Endothelial cell of hepatic sinusoid (primary cell): ENCODE measurements around the gene SLC6A20.

Experiments used
- in situ Hi-C: cut with HindIII; loops from 2 replicates; pipeline ENCODE4 v1.10.0; 2017; ENCODE audit warnings: low sequenced_read_pairs

SLC6A20 gene

DNA sequence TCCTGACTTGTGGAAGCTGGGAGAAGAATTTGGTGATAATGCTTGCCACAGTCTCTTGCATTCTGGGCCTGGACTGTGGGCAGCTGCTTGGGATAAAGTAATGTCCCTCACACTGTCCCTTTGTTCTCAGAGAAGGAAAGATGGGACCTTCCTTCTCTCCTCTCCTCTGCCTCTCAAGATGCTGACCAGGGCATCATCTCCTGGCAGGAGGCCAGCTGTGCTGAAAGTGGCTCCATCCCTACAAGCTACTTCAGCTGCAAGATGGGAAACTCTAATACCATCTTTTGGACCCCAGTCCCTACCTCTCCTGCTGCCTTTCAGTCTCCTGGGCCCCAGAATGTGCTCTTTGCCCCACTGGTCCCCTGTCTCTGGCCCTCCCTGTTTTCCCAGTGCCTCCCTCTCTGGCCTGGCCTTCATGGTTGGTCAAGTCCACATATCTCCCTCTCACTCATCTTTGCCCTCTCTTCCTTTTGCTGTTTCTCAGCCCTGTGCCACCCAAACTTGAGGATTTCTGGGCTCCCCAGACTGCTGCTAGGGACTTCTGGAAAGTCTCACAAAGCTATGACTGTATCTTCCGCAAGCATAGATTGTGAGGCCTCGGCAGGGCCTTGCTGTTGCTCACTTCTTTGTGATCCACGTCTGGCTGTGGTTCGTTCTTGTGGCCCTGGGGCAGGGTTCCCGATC lies 7.1 kb upstream of the SLC6A20 start:
- in situ Hi-C loops = no loop called here

DNA sequence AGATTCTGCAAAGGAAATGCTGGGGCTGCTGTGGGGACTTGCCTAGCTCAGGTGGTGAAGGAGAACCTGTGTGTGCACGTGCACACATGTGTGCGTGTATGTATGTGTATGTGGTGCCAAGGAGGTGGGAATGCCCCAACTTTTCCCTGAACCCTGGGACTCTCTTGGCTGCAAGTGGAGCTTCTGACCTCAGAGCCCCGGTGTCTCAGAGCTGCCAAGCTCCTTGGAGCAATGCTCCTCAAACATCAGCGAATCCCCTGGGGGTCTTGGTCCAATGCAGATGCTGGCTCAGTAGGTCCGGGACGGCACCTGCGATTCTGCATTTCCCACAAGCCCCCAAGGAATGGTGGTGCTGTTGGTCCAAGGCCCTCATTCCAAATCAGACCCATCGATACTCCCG lies 5.8 kb upstream of the SLC6A20 start:
- in situ Hi-C loops = no loop called here

DNA sequence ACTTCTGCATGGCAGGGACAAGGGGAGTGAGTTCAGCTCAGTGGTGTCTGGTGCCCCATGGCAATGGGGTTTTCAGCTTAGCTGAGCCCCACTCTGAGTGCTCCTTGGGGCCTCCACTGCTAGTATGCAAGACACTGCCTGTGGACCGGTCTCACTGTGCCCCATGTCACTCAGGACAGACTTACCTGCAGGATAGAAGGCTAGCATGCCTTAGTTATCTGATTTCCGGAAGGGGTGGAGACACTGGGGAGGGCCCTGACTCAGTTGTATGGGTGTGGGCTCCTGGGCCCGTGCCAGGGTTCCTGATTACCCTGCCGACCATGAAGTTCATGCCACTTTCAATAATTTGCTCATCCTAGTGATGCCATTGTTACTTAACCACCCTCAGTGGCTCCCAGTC lies 4.3 kb upstream of the SLC6A20 start:
- in situ Hi-C loops = no loop called here

DNA sequence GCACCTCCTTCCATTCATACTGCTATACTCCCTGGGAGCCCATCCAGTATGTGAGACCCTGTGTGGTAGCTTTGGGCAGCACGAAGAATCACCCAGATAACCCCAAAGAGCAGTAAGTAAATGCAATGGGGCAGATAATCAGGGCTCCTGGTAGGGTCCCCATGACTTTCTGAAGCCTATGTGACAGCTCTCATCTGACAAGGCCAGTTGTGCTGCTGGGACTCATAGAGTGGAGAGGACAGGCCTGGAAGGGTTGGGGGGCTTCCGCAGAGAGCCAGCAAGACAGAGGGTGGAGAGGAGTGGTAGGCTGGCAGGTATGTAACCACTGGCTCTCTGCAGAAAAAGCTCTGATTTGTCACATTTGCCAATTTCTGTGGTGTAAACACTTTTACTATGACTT lies 3.2 kb upstream of the SLC6A20 start:
- in situ Hi-C loops = no loop called here

DNA sequence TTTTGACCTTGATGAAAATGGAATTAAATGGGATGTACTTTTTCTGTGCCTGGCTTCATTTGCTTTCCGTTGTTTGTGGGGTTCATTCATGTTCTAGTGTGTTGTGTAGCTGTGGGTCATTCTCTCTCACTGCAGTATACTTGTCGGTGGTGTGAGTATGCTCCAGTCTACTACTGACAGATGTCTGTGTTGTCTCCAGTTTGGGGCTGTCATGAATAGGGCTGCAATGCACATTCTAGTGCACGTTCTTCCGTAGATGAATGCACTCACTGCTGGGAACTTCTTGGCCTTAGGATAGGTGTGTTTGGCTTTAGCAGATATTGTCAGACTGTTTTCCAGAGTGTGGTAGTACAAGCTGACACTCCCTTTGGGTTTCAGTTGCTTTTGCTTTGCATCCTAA lies 1.7 kb upstream of the SLC6A20 start:
- in situ Hi-C loops = no loop called here

DNA sequence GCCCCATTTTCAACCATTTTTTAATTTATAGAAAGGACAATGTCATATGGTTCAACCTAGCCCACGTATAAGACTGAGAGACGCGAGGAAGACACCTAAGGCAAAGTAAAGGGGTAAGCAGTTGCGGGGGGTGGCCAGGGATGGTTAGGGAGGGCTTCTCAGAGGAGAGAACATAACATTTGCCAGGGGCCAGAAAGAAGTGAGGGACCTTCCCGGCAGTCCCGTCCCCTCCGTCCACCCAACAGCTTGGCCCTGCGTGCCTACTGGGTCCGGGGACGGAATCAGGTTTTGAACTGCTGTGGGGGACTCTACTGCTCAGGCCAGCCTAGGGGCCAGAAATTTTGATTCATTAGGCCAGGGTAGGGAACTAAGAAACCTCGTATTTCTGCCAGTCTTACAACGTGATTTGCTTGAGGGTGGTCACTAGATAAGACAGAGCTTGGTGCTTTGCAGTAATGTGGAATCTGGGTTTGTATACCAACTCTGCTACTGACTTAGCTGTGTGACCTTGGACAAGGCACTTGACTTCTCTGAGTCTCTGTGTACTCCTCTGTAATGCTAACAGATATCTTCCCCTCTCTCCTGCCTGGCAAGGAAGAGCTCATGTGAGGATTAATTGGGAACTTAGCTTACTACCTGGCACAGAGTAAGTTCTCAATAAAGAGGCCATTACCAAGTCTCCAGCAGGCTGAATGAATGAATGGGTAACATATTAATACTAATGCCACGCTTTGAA lies 734 bp upstream of the SLC6A20 start:
- in situ Hi-C loops = no loop called here

DNA sequence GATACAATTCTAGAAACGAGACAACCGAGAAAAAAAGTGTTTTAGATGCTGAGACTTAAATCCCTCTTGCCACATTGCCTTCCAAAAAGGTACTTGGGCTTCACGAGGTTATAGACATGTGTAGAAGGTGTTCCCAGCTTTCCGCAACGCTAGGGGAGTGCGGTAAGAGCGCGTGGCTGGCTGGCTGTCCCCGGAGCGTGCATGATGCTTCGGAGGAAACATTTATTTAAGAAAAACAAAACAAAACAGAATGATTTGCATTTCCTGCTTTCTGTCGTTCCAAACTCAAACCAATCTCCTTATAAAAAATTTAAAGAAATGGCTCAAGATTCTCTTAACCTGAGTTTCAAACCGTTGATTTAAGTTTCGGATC lies 841 bp downstream of the SLC6A20 start:
- in situ Hi-C loops = no loop called here

DNA sequence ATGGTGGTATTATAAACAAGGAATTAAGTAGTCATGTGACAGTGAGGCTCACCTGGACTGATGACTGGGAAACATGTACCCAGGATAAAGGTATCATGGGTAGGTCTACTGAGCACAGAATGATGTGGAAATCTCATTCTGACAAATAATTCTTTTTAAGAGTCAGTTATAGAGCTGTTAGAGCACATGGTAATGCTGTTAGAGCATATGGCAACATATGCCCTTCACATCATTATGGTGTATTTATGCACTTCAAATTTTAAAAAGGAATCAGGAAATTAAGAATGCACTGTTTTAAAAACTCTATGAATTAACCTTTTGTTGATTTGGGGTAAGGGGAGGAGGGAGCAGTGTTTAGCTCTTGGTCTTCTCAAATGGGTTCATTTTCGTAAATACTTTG lies 1.7 kb downstream of the SLC6A20 start:
- in situ Hi-C loops = no loop called here

DNA sequence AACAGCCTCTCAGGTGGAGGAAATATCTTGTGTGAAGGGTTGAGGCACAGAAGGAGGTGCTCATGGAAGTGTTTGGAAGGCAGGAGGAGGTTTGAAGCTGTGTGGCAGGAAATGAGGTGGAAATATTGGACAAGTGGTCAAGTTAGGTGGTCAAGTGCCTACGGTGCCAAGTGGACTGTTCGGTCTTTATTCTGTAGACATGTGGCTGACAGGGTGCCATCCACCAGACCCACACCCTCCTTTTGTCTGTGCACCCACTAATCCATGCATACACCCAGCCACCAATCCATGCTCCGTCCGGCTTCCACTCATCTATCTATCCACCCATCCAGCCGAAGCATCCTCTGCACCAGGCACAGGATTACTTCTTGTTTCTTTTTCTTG lies 2.2 kb downstream of the SLC6A20 start:
- in situ Hi-C loops = no loop called here

DNA sequence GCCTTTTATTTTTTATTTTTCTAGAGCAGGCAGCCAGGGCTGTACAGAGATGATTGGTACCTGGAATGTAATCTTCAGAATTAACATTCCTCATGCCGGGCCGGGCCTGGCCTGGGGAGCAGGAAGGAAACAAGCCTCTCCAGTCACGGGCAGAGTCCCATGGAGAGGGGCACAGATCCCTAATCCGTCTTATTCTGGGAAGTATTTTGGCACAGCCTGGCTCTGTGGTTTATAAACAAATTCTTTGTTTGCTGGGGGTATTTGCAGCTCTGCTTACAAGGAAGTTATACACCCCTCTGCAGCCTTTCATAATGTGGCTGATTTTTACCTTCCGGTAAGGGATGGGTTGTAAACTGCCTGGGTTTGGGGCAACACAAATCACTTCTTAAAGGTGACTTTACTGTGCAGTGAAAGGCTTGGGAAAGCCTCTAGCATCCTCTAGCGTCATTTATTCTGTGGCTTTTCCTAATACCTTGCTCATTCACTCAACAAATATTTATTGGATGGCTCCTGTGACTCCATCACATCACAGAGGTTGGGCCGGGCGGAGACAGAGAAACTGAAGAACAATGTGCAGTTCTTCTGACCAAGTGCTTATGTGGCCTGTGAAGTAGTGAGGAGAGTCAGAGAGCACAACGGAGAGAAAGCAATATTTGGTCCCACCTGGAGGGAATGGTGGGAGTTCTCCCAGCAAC lies 2.7 kb downstream of the SLC6A20 start:
- in situ Hi-C loops = no loop called here

DNA sequence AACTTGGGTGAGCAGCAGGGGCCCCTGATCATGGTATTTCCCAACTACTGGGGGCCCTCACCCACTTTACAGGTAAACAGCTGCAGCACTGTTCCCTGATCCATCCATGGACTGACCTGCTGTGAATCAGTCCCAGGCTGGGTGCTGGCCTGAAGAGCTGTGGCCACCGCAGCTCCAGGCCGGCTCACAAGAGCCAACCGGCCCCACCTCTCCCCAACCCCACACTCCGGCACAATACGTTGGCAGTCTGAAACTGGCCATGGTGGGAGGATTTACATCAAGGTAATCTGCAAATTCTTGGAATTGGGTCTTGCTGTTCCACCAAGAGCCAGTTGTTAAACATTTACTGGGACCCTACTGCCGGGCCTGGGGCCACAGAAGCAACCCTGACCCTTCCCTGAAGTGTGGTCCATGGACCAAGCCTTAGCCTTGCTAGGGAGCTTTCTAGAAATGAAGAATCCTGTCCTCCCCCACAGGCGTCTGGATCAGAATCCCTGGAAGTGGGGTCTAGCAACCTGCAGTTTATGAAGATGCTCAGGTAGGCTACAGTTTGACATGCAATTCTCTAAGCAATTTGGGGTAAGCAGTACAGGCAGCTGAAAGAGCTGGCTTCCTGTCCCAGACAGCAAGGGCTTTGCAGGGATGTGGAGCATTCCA lies 3.7 kb downstream of the SLC6A20 start:
- in situ Hi-C loops = no loop called here

DNA sequence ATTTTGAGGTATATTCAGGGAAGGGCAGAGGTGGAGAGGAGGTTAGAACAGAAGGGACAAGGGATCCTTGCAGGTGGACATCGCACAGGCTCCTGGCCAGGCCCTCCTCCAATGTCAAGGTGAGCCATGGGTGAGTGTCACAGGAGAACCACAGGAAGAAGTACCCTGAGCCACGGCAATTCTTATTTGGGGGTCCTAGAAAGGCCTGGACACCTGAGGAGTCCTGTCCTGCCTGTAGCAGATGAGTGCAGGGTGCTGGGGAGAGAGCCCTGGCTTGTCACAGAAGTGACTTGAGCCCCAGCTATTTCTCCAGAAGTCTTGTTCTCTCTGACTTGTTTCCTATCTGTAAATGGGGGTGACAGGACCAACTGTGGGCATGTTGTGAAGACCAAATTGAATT lies 4.3 kb downstream of the SLC6A20 start:
- in situ Hi-C loops = no loop called here

DNA sequence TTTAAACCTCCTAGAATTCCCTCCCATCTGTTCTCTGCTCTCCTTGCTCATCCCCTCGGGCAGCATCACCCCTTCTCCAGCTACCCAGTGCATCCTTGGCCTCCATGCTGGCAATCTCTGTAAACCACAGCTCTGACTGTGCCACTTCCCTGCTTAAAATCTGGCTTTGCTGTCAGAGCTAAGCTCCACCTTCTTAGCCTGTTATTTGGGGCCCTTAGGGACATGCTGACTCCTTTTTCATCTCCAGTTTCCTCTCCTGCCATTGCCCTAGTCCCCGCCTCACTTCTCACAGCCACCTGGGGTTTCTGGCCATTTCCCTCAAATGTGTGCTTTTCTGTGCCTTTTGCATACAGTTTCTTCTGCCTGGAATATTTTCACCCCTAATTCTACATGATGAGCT lies 5.7 kb downstream of the SLC6A20 start:
- in situ Hi-C loops = no loop called here

DNA sequence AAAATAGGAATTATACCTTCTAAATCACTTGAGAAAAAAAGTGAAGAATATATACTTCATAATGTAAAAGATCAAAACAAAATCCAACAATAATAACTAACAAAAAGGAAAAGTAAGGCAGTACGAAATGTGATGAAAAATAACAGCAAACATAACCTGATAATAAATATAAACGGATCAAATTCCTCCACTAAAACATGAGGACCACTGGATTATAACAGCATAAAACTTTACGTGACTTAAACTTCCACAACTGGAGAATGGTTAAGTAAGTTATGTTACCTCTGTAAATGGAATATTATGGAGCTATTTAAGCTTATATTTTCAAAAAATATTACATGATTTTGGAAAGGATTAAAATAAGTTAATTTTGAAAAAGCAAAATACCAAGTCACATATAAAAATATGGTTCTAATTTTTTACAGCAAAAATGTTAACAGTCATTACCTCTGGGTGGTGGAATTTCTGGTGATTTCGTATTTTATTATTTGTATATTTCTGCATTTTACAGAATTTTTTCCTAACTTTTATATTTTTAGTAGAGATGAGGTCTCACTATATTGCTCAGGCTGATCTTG lies 7.0 kb downstream of the SLC6A20 start:
- in situ Hi-C loops = no loop called here

DNA sequence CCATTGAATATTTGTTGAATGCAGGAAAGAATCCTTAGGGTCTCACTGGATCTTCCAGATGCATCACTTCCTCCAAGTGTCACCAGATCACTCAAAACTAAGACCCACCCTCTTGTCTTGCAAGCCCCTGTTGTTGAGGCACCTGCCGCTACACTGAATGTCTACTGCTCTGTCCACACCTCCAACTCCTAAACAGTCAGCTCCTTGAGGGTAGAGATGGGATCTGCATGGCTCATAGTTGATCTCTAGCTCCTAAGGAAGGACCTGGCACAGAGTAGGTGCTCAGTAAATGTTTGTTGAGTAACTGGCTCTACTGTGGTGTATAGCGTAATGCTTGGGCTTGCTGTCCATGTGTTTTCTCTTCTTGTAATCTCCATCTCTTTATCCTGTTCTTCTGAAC lies 8.8 kb downstream of the SLC6A20 start:
- in situ Hi-C loops = no loop called here

DNA sequence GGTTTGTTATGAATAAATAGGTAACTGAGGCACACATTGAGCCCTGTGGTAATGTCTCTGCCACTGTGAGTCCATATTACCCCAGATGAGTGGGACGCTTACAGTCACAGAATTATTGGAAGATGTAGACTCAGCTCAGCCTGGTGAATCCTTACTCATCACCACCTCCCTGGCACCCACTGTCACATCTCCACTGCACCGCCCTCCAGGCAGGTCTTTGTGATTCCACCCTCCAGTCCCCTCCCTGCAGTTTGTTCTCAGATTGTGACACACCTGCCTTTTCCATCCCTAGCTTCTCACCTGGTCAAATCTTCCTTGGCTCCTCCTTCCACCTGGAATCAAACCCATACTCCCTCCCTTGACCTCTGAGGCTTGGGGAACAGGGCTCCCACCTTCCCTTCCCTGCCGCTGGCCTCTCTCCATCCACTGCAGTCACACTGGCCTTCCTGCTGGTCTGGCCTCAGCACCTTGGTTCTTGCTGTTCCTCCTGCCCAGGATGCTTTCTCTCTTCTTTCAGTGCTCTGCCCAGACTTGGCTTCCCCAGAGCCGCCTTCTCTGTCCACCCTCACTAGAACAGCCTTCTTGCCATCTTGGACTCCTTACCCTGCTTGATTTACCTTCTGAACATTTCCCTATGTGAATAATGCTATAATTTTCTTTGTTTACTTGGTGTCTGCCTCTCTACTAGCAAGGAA lies 9.4 kb downstream of the SLC6A20 start:
- in situ Hi-C loops = no loop called here

DNA sequence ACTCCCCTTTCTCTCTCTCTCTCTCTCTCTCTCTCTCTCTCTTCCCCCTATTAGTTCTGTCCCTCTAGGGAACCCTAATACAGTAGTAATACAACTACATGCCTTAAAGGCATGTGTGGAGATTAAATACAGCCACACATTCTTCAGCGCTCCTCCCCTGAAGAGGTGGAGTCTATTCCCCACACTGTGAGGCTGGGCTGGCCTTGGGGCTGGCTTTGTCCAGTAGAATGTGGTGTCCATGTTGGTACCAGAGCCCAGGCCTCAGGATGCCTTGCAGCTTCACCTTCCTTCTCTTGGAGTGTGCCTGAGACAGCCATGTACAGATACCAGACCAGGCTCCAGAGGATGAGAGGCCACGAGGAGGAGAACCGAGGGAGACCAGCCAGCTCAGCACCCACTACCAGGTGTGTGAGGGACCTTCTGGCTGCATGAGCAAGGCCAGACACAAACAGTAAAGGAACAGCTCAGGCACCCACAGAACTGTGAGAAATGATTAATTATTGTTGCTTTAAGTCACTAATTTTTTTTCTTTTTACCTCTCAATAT lies 10.7 kb downstream of the SLC6A20 start:
- in situ Hi-C loops = no loop called here

DNA sequence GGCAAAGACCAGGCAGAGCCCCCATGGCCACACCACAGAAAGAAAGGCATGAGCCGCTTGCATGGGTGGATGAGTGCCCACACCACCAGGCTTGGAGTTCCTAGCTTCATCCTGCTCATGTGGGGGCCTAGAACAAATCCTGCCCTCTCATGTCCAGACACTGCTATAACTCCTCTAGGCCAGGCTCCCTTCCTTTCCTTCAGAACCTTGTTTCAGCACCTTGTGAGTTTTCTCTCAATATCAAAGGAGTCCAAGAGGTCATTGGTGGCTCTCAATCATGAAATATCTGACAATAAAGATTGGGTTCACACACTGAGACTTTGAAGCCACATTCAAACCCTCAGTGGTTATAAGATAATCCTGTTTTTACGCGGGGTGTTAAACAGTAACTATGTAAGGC lies 12.7 kb downstream of the SLC6A20 start:
- in situ Hi-C loops = no loop called here

DNA sequence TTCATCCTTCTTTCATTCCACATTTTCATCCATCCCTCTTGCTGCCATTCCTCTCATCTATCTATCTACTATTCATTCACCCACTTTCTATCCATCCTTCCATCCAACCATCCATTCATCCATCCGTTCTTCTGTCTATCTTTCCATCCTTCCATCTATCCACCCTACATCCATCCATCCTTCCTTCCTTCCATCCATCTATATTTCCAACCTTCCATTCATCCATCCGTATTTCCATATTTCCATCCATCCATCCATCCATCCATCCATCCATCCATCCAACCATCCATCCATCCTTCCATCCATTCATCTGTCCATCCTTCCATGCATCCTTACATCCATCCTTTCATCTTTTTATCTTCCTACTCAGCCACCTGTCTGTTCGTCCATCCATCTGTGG lies 14.0 kb downstream of the SLC6A20 start:
- in situ Hi-C loops = no loop called here

DNA sequence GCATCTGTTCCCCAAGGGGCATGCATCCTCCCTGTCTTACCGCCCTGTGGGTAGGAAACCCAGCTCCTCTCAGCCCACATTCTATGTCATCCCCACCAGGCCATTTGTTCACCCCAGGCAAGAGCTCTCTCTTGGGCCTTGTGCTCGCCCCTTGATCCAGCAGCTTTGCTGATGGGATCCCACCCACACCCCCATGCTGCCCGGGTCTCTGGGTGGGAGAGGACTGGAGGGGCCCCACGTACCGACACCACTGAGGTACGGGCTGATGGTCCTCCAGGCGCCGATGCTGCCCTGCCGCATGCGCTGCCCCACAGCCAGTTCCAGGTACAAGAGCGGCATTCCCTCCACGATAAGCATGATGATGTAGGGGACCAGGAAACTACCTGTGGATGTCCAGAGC lies 14.5 kb downstream of the SLC6A20 start:
- in situ Hi-C loops = no loop called here

DNA sequence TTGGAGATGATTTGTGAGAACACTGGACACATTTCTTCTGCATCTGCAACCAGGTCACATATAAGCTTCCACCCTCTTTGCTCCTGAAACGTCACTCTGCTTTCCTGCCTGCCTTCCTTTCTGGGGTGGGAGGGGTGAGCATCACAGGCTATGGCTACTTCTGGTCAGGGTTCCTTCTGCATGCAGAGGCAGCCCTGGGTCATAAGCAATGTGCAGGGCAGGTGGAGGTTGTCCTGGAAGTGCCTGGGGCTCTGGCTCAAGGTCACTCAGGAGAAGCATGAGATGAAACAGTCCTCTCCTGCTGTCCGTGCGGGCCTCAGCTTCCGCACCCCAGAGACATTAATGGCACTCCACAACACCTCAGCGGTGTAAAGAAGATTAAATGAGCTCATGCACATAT lies 15.1 kb downstream of the SLC6A20 start:
- in situ Hi-C loops = no loop called here
